GF-D8 (cell line): ENCODE results near the gene THRB.
"Not testable (repeated sequence)": the region's sequence is repeated elsewhere in the genome, so short reads cannot be mapped to it uniquely, and the experiment has no call there.

ENCODE experiments used
- DNase-seq: peaks from one replicate; lab custom pipeline; 2025; lab: John Stamatoyannopoulos, UW

Gene THRB

DNA sequence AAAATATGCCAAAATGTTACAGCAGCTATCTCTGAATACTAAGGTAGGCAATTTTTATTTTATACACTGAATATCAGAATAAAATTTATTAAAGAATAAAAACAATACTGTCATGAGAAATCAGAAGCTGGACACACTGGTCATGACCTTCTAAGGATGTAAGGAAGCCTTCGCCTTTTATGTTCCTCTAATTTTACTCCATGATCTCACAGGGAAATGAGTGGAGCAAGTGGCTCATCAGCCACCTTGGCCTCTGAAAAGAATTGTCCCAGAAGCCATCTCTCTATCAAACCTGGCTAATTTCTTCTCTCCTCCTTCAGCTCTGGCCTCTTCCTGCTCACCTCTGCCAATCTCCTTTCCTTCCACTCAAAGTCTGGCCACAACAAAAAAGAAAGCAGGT is 48.6 kb downstream of the THRB start:
- DNase-seq: no peak

DNA sequence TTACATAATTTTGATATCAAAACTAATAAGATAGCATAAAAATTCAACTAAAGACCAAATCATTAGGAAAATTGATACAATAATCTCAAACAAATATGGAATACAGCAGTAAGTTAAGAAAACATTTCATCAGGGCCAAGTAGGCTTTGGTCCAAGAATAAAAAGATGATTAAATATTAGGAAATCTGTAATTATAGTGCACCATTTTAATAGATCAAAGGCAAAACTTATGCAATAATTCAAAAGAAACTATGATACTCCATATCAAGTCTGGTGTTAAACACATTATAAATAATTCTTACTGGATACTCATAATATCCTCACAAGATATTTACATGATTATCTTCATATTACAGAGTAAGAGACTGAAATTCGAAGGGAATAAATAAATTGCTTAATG is 51.2 kb downstream of the THRB start:
- DNase-seq: no peak

DNA sequence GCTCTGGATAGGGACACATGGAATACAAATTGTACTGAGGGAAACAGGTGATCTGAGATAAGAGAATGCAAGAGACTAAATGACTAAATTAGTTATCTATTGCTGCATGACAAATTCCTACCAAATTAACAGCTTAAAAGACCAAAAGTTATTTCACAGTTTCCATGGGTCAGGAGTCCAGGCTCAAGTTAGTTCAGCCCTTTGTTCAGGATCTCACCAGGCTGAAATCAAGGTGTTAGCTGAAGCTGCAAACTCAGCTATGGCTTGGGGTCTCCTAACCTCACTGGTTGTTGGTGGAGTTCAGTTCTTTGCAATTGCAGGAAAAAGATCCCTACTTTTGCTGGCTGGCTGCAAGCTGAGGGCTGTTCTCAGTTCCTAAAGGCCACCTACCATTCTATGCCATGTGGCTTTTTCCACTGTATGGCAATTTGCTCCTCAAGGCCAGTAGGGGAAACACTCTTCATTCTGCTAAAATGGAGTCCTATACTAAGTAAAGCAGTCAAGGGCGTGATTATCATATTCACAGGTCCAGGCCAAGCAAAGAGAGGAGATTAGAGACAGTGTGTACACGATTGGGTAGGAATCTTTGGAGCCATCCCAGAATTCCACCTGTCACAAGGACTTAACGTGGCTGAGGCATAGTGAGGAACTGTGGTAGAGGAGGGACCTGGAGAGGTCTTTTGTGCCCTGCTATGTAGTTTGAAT is 53.7 kb downstream of the THRB start:
- no peak for DNase-seq

DNA sequence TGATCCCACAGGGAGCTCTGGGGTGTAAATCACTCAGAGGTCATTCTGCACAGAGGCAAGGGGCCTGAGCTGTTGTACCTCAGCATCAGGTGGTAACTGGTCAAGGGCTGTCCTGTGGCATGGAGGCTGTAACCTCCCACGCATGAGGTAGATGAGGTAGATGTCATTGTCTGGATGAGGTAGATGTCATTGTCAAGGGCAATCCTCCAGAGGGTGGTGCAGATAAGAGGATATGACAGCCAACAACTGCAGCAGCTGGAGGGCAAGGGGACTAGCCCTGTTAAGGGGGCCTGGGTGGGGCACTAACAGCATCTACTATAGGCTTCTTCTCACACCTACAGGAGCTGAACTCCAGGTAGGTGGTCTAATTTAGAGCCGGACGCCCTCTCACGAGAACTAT is 55.6 kb downstream of the THRB start:
- no peak for DNase-seq

DNA sequence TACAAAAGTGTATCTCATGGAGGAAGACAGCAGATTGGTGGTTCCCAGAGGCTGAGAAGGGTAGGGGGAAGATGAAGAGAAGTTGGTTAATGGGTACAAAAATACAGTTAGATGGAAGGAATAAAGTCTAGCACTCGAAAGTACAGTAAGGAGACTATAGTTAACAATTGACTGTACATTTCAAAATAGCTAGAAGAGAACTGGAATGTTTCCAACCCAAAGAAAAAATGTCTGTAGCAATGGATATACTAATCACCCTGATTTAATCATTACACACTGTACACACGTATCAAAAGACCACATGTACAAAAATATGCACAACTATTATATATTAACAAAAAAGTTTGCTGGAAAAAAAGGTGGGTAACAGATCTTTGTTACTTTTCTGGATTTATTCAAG is 57.3 kb downstream of the THRB start:
- DNase-seq: no peak

DNA sequence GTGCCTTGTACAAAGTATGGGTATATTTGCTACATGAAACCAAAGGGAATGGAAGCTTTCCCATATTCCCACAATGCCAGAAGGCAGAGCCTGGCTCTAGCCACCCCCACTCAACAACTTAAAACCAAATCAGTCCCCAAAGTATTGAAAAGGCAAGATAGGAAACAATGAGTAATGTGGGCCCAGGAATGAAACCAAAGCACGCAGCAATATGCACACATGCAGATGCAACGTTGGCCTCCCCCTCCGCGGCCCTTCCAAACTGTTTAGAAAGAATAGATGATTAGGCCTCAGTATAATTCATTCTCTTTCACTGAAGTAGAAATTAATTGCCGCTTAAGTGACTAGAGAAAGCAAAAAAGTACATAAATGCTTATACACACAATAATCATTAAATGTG is 59.1 kb downstream of the THRB start:
- DNase-seq: no peak

DNA sequence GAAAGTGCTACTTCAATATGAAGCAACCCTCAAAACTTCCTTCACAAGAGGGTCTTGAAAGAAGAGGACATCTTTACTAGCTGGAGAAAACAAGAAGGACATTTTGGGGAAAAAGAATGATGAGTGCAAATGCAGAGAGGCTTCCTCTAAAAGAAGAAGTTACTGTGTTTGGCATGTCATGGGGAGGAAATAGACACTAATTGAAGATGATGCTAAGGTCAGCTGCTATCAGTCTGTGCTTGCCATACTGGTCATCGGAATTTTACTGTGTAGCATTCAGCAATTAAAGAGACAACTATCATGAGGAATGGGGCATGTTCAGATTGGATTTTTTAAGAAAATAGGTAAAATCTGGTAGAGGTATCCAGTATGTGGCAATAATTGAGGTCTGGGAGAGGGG is 60.0 kb downstream of the THRB start:
- DNase-seq: no peak

DNA sequence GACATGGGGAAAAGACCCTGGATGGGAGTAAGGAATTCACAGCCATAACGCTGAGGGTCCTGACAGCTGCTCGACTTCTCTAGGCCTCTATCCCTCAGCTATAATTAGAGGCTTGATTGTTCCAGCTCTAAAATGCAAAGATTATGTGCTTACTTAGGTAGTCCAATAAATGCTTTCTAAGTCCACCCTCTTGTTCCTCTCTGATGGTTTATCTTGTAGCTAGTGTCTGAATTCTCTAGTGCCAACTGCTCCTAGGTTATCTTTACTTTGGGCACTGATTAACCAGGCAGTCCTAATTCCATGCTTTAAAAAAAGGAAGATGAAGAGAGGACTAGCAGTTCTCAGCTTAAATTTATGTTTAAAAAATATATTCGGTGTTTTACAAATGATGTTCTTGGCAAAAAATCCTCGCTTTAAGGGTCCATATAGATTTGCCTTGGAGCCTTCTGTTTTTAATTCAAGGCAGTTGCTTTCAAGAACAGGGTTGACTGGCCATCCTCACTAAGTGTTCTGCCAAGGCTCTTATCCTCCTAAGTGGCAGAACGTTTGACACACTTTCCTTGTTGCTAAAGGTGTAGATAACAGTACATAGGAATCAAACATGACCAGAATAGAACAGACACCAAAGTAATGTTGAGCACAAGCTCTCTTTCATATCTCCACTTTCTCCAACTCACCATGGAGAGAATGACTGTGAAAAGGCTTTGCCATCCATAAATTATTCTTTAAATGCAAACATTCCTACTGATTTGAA is 60.6 kb downstream of the THRB start:
- DNase-seq: no peak

DNA sequence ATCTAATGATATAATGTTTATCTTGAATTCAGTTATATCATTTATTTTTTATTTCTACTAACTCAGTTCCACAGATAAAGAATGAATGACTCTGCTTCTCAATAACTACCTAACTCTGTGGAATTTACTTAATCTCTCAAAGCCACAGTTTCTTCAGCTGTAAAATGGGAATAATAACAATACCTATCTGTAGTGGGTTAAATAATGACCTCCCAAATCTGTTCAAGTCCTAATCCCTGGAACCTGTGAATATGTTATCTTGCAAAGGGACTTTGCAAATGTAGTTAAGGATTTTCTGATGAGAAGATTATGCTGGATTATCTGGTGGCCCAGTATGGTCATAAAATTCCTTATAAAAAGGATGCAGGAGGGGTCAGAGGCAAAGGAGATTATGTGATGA is 61.7 kb downstream of the THRB start:
- DNase-seq: no peak

DNA sequence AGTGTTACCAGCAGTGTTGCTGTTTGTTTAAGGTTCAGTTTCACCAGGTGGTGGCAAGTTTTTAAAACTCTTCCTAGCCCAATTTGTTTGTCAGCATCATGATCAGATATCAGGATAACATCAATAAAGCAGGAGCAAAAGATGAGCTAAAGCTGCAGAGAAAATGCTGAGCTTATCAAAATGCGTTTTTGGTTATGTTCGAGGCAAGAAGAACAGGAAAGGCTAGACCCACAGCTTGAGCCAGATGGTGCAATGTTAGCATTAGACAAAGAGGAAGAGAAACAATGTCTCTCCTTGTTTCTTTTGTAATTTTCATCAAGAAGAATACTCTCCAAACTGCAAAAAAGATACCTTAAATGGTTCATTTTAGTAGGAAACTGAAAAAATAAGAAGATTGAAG is 66.2 kb downstream of the THRB start:
- DNase-seq: no peak

DNA sequence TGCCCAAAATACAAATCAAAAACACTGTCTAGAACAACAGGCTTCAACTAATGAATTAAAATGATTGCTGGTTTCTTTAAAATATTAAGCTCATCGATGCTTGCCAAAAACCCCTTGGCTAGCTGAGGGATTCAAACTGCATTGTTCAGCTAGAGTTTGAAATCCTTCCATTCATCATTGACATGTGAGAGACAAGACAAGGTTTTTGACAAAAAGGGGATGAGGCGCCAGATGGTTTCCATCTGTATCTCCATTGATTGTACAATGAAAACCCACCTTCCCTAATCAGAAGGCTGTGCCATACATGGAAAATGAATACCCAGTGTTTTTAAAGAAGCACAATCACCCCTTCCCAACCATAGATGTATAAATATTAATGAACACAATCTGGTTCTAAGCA is 67.8 kb downstream of the THRB start:
- DNase-seq: no peak

DNA sequence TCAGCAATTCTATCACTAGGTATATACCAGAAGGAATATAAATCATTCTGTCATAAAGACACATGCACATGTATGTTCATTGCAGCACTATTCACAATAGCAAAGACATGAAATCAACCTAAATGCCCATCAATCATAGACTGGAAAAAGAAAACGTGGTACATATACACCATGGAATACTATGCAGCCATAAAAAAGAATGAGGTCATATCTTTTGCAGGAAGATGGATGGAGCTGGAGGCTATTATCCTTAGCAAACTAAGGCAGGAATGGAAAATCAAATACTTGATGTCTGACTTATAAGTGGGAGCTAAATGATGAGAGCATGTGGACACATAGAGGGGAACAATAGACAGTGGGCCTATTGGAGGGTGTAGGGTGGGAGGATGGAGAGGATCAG is 73.8 kb downstream of the THRB start:
- DNase-seq: not testable (repeated sequence)

DNA sequence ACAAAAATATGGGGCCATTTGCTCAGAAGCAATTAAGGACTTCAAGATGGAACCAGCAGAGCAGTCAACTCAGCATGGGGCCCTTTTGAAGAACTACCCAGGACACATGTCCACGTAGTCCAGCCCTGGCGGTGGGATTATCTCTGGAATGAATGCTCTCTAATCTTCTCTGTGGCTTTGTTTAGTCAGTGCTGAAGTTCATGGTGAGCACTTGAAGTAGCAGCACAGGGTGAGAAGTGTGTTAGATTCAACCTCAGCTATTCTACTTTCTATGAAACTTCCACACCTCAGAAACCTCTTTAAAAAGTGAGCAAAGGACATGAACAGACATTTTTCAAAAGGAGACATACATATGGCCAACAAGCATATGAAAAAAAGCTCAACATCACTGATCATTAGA is 74.4 kb downstream of the THRB start:
- no peak for DNase-seq

DNA sequence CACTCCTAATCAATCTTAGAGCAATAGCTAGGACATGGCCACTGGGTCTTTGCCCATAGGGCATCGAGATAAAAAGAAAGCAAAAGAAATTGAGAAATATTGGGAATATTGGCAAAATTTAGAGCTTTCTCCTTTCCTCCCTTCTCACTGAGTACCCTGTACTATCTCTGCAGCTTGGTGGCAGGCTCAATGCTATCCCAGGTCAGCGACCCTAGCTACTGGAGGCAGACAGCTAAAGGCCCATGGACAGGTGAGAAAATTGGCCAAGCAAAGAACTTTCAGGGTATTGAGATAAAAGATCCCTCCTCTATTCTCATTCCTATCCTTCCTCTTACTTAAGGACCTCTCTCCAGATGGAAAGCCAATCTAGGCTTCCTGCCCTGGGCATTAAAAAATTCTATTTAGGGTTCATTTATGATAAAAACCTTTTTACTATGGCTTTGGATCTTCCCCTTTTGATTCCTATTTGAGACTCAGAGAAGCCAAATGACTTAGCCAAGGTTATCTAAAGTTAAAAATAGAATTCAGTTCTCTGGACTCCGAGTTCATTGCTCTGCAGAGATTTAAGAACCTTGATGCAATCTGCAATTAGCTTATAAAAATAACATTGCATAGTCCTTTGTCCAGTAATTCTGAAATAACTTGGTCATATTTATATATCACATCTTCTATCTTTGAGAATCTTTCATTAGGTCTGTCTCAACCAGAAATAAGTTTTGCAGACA is 75.4 kb downstream of the THRB start:
- DNase-seq: no peak

DNA sequence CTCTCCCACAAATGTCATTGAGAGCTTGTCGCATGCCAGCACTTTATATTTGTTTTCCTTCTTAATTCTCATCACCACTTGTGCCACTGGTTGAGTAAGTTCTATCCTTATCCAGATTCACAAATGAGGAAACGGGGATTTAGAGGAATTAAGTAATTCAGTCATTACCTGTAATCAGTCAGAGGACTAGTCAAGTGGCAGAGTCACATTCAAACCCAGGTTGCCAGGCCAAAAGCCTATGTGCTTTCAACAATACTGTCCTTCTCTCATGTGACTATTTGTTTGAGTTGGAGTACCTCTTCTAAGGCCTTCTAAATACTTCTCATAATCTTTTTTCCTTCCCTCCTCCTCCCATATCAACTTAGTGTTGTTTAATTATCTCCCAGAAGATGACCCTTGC is 76.9 kb downstream of the THRB start:
- DNase-seq: no peak

DNA sequence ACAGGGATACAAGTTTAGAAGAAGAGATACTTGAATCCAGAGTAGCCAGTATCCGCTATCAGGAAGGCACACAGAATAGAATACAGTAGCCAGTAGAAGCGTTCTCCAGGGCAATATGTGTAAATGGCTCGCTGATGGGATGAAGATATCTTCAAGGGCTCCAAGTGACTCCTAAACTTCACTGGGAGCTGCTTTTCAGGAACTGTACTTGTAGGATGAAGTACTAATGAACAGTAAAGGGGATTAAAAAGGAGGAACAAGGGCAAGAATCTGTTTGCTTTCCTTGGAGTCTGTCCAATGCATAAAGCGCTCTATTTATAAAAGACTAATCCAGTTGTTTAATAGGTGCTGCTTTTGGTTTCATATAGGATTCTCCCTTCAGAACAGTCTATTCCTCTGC is 78.4 kb downstream of the THRB start:
- no peak for DNase-seq

DNA sequence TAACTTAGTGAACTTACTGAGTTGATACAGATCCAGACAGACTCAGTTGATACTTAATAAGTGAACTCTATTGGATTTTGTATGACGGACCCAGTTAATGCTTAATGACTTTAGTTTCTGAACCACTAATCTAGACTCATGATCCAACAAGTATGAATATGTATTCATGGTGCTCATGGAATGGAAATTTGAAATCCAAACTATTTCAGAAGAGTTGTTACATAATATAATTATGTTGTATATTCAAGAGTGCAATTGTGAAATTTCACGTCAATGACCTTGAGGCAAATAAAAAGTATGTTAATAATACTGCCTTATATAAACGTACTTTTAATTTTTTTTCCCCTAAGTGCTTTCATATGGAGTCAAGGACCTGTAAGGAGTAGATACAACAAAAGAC is 78.8 kb downstream of the THRB start:
- DNase-seq: no peak

DNA sequence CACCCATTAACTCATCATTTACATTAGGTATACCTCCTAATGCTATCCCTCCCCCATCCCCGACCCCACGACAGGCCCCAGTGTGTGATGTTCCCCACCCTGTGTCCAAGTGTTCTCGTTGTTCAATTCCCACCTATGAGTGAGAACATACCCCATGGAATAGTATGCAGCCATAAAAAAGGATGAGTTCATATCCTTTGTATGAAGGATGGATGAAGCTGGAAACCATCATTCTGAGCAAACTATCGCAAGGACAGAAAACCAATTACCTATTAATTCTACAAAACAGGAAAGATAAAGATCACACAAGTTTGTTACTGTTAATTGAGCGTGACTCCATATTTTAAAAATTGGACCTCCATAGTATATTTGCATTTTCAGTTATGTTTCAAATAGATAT is 81.0 kb downstream of the THRB start:
- DNase-seq: not testable (repeated sequence)

DNA sequence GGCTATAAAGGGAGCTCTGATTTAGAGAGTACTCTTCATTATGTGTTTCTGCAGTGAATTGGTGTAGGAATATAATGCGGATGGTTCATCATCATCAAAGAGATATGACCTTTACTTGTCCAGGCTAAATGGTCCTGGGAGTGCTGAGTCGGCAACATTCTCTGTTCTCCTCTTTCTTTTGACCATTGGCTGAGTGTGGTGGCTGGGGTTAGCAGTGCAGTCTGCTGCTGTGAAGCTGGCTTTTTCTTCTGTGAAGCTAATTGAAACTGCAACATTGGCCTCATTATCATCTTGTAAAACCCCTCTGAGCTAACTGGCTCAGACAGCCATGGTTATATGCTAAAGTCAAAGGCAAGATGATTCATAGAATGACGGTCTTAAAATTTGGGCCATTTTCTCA is 83.8 kb downstream of the THRB start:
- DNase-seq: no peak

DNA sequence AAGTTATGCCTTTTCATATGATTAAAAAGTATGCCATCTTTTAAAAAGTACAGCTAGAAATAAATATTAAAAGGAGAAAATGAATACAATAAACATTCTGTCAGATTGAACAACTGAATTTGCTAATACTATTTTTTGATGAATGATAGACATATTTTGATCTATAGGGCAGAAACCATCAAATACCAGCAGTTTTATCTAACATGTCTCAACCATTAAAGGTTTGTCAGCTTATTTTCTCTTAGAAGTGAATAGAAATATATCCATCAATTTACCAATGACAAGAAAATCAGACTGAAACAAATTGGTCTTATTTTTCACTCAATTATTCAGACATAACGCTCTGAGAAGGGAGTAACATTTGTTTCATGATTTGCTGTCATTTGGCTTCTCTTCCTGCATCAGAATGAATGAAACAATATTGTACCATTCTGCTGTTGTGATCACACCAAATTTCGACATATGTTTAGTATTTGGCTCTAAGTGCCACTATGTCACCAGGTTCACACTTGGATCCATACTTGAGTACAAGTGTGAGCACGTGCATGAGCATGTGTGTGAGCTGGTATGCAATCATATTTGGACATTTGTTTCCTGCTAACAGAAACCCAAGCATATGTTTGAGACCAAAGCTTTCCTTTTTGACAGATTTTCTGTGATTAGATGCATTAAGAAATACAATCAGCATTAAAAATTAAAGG is 86.5 kb downstream of the THRB start:
- no peak for DNase-seq

DNA sequence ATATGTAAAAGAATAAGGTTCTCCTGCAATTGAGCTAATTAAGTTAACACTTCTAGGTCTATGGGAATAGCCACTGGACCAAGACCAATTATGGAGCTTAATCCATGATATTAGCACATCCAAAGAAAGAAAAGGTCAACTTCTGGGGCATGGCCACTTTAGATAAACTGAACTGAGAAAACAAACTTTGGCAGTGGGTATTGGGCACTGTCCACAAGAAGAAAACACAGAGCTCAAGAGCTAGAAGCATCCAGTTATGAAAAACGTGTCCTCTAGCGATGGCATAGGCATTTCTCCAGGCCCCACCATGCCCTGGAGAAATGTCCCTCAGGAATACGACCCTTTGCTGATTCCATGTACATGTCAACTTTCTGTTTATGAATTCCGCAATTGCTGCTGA is 87.8 kb downstream of the THRB start:
- DNase-seq: no peak

DNA sequence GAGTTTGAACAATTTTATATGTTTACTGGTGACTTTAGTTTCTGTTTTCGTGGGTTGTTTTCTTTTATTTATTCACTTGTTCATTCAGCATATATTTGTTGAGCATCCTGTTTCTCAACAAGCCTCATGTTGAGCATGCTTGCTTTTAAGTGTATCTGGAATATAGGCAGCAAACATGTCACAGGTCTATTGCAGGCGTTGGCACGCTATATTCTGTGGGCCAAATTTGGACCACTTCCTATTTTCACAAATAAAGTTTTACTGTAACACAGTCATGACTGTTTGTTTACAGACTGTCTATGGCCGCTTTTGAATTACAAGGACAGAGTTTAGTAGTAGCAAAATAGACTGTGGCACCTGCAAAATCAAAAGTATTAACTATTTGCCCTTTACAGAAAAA is 89.6 kb downstream of the THRB start:
- no peak for DNase-seq

DNA sequence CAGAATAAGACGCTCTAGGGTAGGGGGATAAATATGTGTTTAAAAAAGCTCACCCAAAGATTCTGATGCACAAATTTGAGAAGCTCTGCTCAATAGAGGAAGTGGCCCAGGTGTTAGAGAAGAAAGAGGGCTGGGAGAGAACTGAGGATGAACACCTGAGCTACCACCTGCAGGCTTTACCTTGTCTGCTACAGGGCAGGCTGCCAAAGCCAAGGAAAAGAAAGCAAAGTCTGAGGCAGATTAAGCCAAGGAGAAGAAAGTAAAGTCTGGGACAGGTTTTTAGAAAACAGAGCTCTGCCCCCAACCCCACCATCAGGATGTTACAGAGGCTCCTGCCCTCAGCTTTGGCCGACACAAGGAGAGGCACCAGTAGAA is 92.9 kb downstream of the THRB start:
- DNase-seq: no peak
